Right lobe of liver (tissue), 6 donors: ENCODE measurements around the gene ZFP14. TPM values are rescaled to one million over a fixed set of nuclear protein-coding genes. Genes with fewer than 3 reads are reported as not detected.
"Not testable (repeated sequence)": the region's sequence is repeated elsewhere in the genome, so short reads cannot be mapped to it uniquely, and the experiment has no call there.

Experiments
- ATAC-seq, 4 donors: fragments of 200-7000 bp; cut with Tn5 transposase; one replicate each; pipeline ENCODE4 v1.9.1; 2020; ENCODE audit warnings: mild to moderate bottlenecking in 4 of 4, moderate library complexity in 4 of 4
- DNase-seq, 3 donors: peaks; one replicate each; pipeline ENCODE4 v3.0.0-alpha.2; 2020
- H3K27ac ChIP-seq, 3 donors: fragments of 200-600 bp; one replicate each; pipeline ENCODE4 v1.8.0; 2022
- H3K27me3 ChIP-seq, 2 donors: fragments of 200-600 bp; one replicate each; pipeline ENCODE4 v1.8.0; 2022
- H3K36me3 ChIP-seq, 4 donors: fragments of 200-600 bp; sonication (generic) in 1 of 4; one replicate each; pipeline versions ENCODE4 v1.5.1 to v1.8.0; 2017 to 2022; ENCODE audit warnings: control low read depth in 1 of 4
- H3K4me1 ChIP-seq, 4 donors: fragments of 200-600 bp; sonication (generic) in 1 of 4; one replicate each; pipeline versions ENCODE4 v1.5.1 to v1.8.0; 2017 to 2022; ENCODE audit warnings: control low read depth in 1 of 4
- H3K4me3 ChIP-seq, 3 donors: fragments of 200-600 bp; one replicate each; pipeline ENCODE4 v1.8.0; 2022
- H3K9me3 ChIP-seq, 4 donors: fragments of 200-600 bp; sonication (generic) in 1 of 4; one replicate each; pipeline versions ENCODE4 v1.5.1 to v1.8.0; 2017 to 2022; ENCODE audit warnings: control low read depth in 1 of 4
- CTCF ChIP-seq, 4 donors: fragments of 200-600 bp in 3 of 4; fragments of 450-650 bp in 1 of 4; IDR thresholded peaks; one replicate each; pipeline versions ENCODE4 v1.5.1 to v1.8.0; 2016 to 2022; ENCODE audit warnings: antibody characterized with exemption in 4 of 4, mild to moderate bottlenecking in 2 of 4
- POLR2A ChIP-seq: fragments of 450-650 bp; IDR thresholded peaks from one replicate; pipeline ENCODE4 v1.6.1; 2017; ENCODE audit warnings: antibody characterized with exemption, mild to moderate bottlenecking
- WGBS: methylation state at CpG from one replicate; pipeline ENCODE4 v1.1.6; 2018; ENCODE audit warnings: low coverage, low lambda C conversion rate; ENCODE audit not compliant: insufficient coverage; ENCODE audit errors: missing lambda C conversion rate; 5-methylcytosine and 5-hydroxymethylcytosine counted together
- intact Hi-C, 2 donors: fragments of 100-400 bp; cut with DNase I; formaldehyde crosslinking; loops; one replicate each; pipeline versions ENCODE4 v1.11.2 to v1.14.1; 2022
- total RNA-seq, 6 experiments: library from RNA; depleted of rRNA in 2 of 6; stranded (reverse); fragments of >200 nt in 2 of 6; fragmentation: NEBNext Ultra II Directional in 3 of 6; extraction: Animal tissue kit (Norgen Biotek cat#: 25700) in 3 of 6; gene quantifications; one replicate each; pipeline versions ENCODE4 v1.1.0 to v1.2.4, GENCODE V29; 2016 to 2023
- donor health status: DM: no; HTN: yes; CAD: no.
- donor health status: DM: no; HTN: no; CAD: no.
- donor health status: DM: no; HTN: no; CAD: no.
- donor health status: DM: no; HTN: yes; CAD: no.
- donor health status: DM: no; HTN: yes; CAD: no.

The ZFP14 gene
- total RNA-seq, 6 experiments from 2014 or later, result 1.1 to 1.9 (median 1.8) TPM

- H3K9me3 ChIP-seq, result peaks cover 0 to 11% (median 0%) of the 10 kb centered on the region in 4 donors
- 100% methylated on average over 1 of the region's 6 CpGs for WGBS
Measured at GRCh38 chr19:36363845-36364244, 15.2 kb downstream of the ZFP14 start.

GRCh38 chr19:36340786-36341372 is 38.1 kb downstream of the ZFP14 start:
- no peaks in the 10 kb centered on the region for H3K27me3 ChIP-seq
- DNase-seq, result no peak
- no peak for ATAC-seq
- H3K9me3 ChIP-seq, result peaks cover 0 to 71% (median 29%) of the 10 kb centered on the region in 4 donors
- H3K4me3 ChIP-seq, result no peak overlapping the region
- intact Hi-C loops, result no loop called here
- TF ChIP-seq POLR2A, result no peak
- no peak for TF ChIP-seq CTCF (IDR thresholded peaks at IDR 0.05)
- no peak overlapping the region for H3K27ac ChIP-seq
- peaks cover 0 to 19% (median 1%) of the 10 kb centered on the region in 4 donors for H3K36me3 ChIP-seq
- no peaks in the 10 kb centered on the region for H3K4me1 ChIP-seq
- WGBS, result 92% methylated on average over 10 of the region's 10 CpGs

More at GRCh38 chr19:36363845-36364244, 15.2 kb downstream of the ZFP14 start:
- Histone ChIP-seq H3K27me3 (no peaks in the 10 kb centered on the region), H3K4me3 (no peak overlapping the region), H3K36me3 (peaks cover 0 to 47% (median 17%) of the 10 kb centered on the region in 4 donors), H3K27ac (no peak overlapping the region), H3K4me1 (no peaks in the 10 kb centered on the region)
- ATAC-seq (no peak), DNase-seq (no peak)
- intact Hi-C loops, result no loop called here
- TF ChIP-seq CTCF (IDR thresholded peaks at IDR 0.05) (no peak), POLR2A (no peak)

GRCh38 chr19:36331353-36332228 is 47.4 kb downstream of the ZFP14 start:
- Histone ChIP-seq H3K36me3 (peaks cover 0 to 5% (median 0%) of the 10 kb centered on the region in 4 donors), H3K27me3 (no peaks in the 10 kb centered on the region), H3K9me3 (peaks cover 0 to 20% (median 0%) of the 10 kb centered on the region in 4 donors), H3K4me1 (no peaks in the 10 kb centered on the region), H3K4me3 (peak overlapping the region; percentile 42 to 57 (median 46)), H3K27ac (no peak overlapping the region)
- 3% methylated on average over 24 of the region's 43 CpGs for WGBS
- intact Hi-C loops, result no loop called here
- DNase-seq (peak; percentile 54 to 63 (median 60)), ATAC-seq (peak; percentile 82 to 94 (median 90))
- TF ChIP-seq CTCF (IDR thresholded peaks at IDR 0.05) (no peak), POLR2A (no peak)

GRCh38 chr19:36330216-36330615 is 48.8 kb downstream of the ZFP14 start:
- Histone ChIP-seq H3K36me3 (peaks cover 0 to 3% (median 0%) of the 10 kb centered on the region in 4 donors), H3K27ac (no peak overlapping the region), H3K4me3 (no peak overlapping the region), H3K4me1 (no peaks in the 10 kb centered on the region), H3K27me3 (no peaks in the 10 kb centered on the region), H3K9me3 (peaks cover 0 to 12% (median 0%) of the 10 kb centered on the region in 4 donors)
- intact Hi-C loops, result no loop called here
- TF ChIP-seq CTCF (IDR thresholded peaks at IDR 0.05) (no peak), POLR2A (no peak)
- 80% methylated on average over 10 of the region's 19 CpGs for WGBS
- DNase-seq, result no peak
- no peak for ATAC-seq

GRCh38 chr19:36329534-36329933 is 49.5 kb downstream of the ZFP14 start:
- H3K4me3 ChIP-seq, H3K9me3 ChIP-seq, DNase-seq, H3K27me3 ChIP-seq, H3K4me1 ChIP-seq, intact Hi-C loops, H3K36me3 ChIP-seq, H3K27ac ChIP-seq, ATAC-seq: not testable (repeated sequence)
- 94% methylated on average over 8 of the region's 16 CpGs for WGBS

GRCh38 chr19:36326649-36327048 is 52.4 kb downstream of the ZFP14 start:
- ATAC-seq, result not testable (repeated sequence)

More at GRCh38 chr19:36326649-36327048, 52.4 kb downstream of the ZFP14 start:
- WGBS, result 81% methylated on average over 10 of the region's 10 CpGs
- H3K4me3 ChIP-seq, H3K36me3 ChIP-seq, DNase-seq, H3K4me1 ChIP-seq, H3K27me3 ChIP-seq, intact Hi-C loops, H3K9me3 ChIP-seq, H3K27ac ChIP-seq: not testable (repeated sequence)
